CD8-positive, alpha-beta memory T cell (primary cell): ENCODE data around the gene KDM2A. TPM values are rescaled to one million over a fixed set of nuclear protein-coding genes. Genes with fewer than 3 reads are reported as not detected.
A peak's percentile ranks its signal among the peaks of the same experiment; 100 is the strongest.
"Not testable (repeated sequence)": the region's sequence is repeated elsewhere in the genome, so short reads cannot be mapped to it uniquely, and the experiment has no call there.

ENCODE experiments used
- CTCF ChIA-PET: fragments of 350-600 bp; sonication (Branson Sonifier 250); formaldehyde crosslinking; loops from one replicate; lab custom pipeline; 2021; ENCODE audit warnings: antibody characterized with exemption; lab: Charles Lee
- POLR2A ChIA-PET: fragments of 350-600 bp; sonication (Branson Sonifier 250); formaldehyde crosslinking; loops from one replicate; lab custom pipeline; 2021; ENCODE audit warnings: antibody characterized with exemption; lab: Charles Lee
- DNase-seq, 5 donors: peaks; one replicate each; pipeline versions ENCODE4 v3.0.0 to v3.0.0-alpha.2; 2020 to 2022; ENCODE audit warnings: mixed read lengths in 1 of 5
- H3K27ac ChIP-seq: one replicate; pipeline ENCODE4 v1.7.0; 2013; ENCODE audit warnings: low read depth, mild to moderate bottlenecking, low read length, moderate library complexity
- H3K27me3 ChIP-seq: 2 replicates; pipeline ENCODE4 v1.7.0; 2013; ENCODE audit warnings: low read length, mild to moderate bottlenecking; ENCODE audit not compliant: insufficient read depth, poor library complexity, severe bottlenecking
- H3K36me3 ChIP-seq: 2 replicates; pipeline ENCODE4 v1.7.0; 2013; ENCODE audit warnings: mild to moderate bottlenecking, low read length, moderate library complexity; ENCODE audit not compliant: insufficient read depth
- H3K4me1 ChIP-seq: 2 replicates; pipeline ENCODE4 v1.7.0; 2013; ENCODE audit warnings: mild to moderate bottlenecking, low read length, moderate library complexity; ENCODE audit not compliant: insufficient read depth
- H3K4me3 ChIP-seq: 2 replicates; pipeline ENCODE4 v1.7.0; 2013; ENCODE audit warnings: mild to moderate bottlenecking, low read length
- H3K9me3 ChIP-seq: 2 replicates; pipeline ENCODE4 v1.7.0; 2013; ENCODE audit warnings: mild to moderate bottlenecking, low read length
- H3K27ac Mint-ChIP-seq, 8 donors: one replicate each; pipeline ENCODE4 v1.8.0; 2020 to 2021; ENCODE audit warnings: mixed read lengths in 8 of 8, mild to moderate bottlenecking in 6 of 8, inconsistent platforms in 3 of 8, moderate library complexity in 3 of 8
- H3K27me3 Mint-ChIP-seq, 2 donors: one replicate each; pipeline ENCODE4 v1.8.0; 2020 to 2021; ENCODE audit warnings: mixed read lengths in 2 of 2, mild to moderate bottlenecking in 1 of 2, moderate library complexity in 1 of 2
- H3K36me3 Mint-ChIP-seq, 3 donors: one replicate each; pipeline ENCODE4 v1.8.0; 2020 to 2021; ENCODE audit warnings: mixed read lengths in 3 of 3, inconsistent platforms in 1 of 3, mild to moderate bottlenecking in 1 of 3
- H3K4me1 Mint-ChIP-seq, 3 donors: one replicate each; pipeline ENCODE4 v1.8.0; 2020 to 2021; ENCODE audit warnings: mixed read lengths in 3 of 3, inconsistent platforms in 1 of 3, mild to moderate bottlenecking in 1 of 3
- H3K4me3 Mint-ChIP-seq, 7 donors: one replicate each; pipeline ENCODE4 v1.8.0; 2020 to 2021; ENCODE audit warnings: mixed read lengths in 7 of 7, mild to moderate bottlenecking in 6 of 7, moderate library complexity in 4 of 7, inconsistent platforms in 2 of 7
- H3K9me3 Mint-ChIP-seq, 5 donors: one replicate each; pipeline ENCODE4 v1.8.0; 2020 to 2022; ENCODE audit warnings: mixed read lengths in 5 of 5, mild to moderate bottlenecking in 3 of 5, moderate library complexity in 2 of 5, inconsistent platforms in 1 of 5
- polyA plus RNA-seq: library from polyadenylated mRNA; unstranded; fragments of 300-500 nt; fragmentation: Illumina TruSeq; gene quantifications from one replicate; pipeline ENCODE4 v1.2.3, GENCODE V29; 2021
- total RNA-seq, 2 experiments: library from RNA; stranded (reverse); gene quantifications; one replicate each; pipeline ENCODE4 v1.2.3, GENCODE V29; 2021

Gene KDM2A
- total and polyA plus RNA-seq, 3 experiments from 2014 or later, result 20.4 to 107 (median 101) TPM

DNA sequence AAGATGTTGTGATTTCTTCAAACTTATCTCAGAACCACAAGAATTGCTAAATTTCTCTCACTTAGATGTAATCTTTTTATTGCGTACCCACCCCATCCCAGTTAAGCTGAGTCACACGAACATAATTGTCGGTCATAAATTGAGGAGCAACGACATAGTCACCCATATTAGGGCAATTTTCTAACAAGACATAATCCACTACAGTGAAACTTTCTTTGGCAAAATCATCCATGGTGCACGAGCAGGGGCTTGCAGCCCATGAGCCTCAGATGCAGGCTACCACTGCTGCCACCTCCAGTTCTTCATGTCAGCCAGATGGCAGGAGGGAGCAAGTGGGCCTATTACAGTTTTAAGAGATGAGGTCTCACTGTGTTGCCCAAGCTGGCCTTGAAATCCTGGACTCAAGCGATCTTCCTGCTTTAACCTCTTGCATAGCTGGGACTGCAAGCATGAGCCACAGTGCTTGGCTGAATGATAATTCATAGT lies 77.0 kb downstream of the KDM2A start:
- ChIA-PET CTCF (interaction anchor here (1.1 to 1.2 kb wide), 2 partner anchors 44 to 155 kb away, joined by 3 read pairs; no protein-coding TSS in a partner anchor), POLR2A (no interaction called here)
- peaks cover 1 to 15% (median 6%) of the 10 kb centered on the region in 3 donors for H3K4me1 Mint-ChIP-seq

DNA sequence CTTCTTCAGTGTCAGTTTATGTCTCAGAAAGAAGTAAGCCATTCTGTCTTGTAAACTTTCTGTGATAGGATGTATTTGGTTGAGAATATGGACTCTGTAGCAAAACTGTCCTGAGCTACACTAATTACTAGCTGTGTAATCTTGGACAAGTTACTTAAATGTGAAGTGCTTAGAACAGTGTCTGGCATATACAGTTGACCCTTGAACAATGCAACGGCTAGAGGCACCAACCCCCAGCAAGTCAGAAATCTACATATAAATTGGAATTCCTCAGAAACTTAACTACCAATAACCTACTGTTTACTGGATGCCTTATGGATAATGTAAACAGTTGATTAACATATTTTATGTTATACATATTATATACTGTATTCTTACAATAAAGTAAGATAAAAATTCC lies 78.5 kb downstream of the KDM2A start:
- no peak overlapping the region for H3K27ac ChIP-seq
- H3K4me1 ChIP-seq, result no peaks in the 10 kb centered on the region
- Mint-ChIP-seq H3K36me3 (peaks cover 0 to 56% (median 11%) of the 10 kb centered on the region in 3 donors), H3K27ac (peak overlapping the region in 4 of 8 donors; percentile 9 to 63 (median 49)), H3K27me3 (no peaks in the 10 kb centered on the region), H3K9me3 (no peaks in the 10 kb centered on the region), H3K4me1 (peaks cover 1 to 9% (median 6%) of the 10 kb centered on the region in 3 donors), H3K4me3 (no peak overlapping the region)
- no peak overlapping the region for H3K4me3 ChIP-seq
- no peaks in the 10 kb centered on the region for H3K9me3 ChIP-seq
- CTCF ChIA-PET, result interaction anchor here (0.9 kb wide), 1 partner anchor 117 kb away, joined by 3 read pairs; no protein-coding TSS in a partner anchor
- DNase-seq, result no peak
- H3K27me3 ChIP-seq, result no peaks in the 10 kb centered on the region
- H3K36me3 ChIP-seq, result peaks cover 7% of the 10 kb centered on the region
- POLR2A ChIA-PET, result no interaction called here

More for the DNA sequence above, 77.0 kb downstream of the KDM2A start:
- no peaks in the 10 kb centered on the region for H3K27me3 ChIP-seq
- H3K9me3 ChIP-seq, result no peaks in the 10 kb centered on the region
- H3K4me1 ChIP-seq, result no peaks in the 10 kb centered on the region
- no peak overlapping the region for H3K4me3 Mint-ChIP-seq
- no peak for DNase-seq
- peak overlapping the region in 1 of 8 donors; percentile 26 for H3K27ac Mint-ChIP-seq
- H3K27ac ChIP-seq, result no peak overlapping the region
- H3K4me3 ChIP-seq, result no peak overlapping the region
- H3K36me3 ChIP-seq, result peaks cover 7% of the 10 kb centered on the region
- peaks cover 0 to 60% (median 7%) of the 10 kb centered on the region in 3 donors for H3K36me3 Mint-ChIP-seq
- H3K27me3 Mint-ChIP-seq, result peaks cover 0 to 1% of the 10 kb centered on the region in 2 donors
- no peaks in the 10 kb centered on the region for H3K9me3 Mint-ChIP-seq

DNA sequence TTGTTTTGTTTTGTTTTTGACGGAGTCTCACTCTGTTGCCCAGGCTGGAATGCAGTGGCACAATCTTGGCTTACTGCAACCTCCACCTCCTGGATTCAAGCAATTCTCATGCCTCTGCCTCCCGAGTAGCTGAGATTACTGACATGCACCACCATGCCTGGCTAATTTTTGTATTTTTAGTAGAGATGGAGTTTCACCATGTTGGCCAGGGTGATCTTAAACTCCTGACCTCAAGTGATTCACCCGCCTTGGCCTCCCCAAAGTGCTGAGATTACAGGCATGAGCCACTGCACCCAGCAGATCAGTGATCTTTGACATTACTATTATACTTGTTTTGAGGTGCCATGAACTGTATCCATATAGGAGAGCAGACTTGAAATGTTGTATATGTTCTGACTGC lies 79.7 kb downstream of the KDM2A start:
- H3K27me3 ChIP-seq, H3K4me3 Mint-ChIP-seq, H3K27me3 Mint-ChIP-seq, H3K27ac ChIP-seq, H3K4me1 ChIP-seq, H3K4me3 ChIP-seq, H3K27ac Mint-ChIP-seq, H3K9me3 Mint-ChIP-seq, H3K4me1 Mint-ChIP-seq, H3K36me3 ChIP-seq, DNase-seq, CTCF ChIA-PET, H3K9me3 ChIP-seq, POLR2A ChIA-PET: not testable (repeated sequence)
- H3K36me3 Mint-ChIP-seq, result peaks cover 0 to 55% (median 11%) of the 10 kb centered on the region in 3 donors

DNA sequence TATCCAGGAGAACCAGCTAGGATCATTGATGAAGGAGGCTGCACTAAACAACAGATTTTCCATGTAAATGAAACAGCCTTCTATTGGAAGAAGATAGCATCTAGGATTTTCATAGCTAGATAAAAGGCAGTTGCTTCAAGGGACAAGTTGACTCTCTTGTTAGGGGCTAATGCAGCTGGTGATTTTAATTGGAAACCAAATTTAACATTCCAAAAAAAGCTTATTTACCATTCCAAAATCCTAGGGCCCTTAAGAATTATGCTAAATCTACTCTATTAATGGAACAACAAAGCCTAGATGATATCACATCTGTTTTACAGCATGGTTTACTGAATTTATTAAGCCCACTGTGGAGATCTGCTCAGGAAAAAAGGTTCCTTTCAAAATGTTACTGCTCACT lies 80.7 kb downstream of the KDM2A start:
- Histone ChIP-seq H3K27me3 (no peaks in the 10 kb centered on the region), H3K4me1 (no peaks in the 10 kb centered on the region), H3K9me3 (no peaks in the 10 kb centered on the region), H3K27ac (no peak overlapping the region), H3K36me3 (peaks cover 6% of the 10 kb centered on the region), H3K4me3 (no peak overlapping the region)
- H3K27me3 Mint-ChIP-seq, result no peaks in the 10 kb centered on the region
- H3K9me3 Mint-ChIP-seq, result no peaks in the 10 kb centered on the region
- H3K4me3 Mint-ChIP-seq, result no peak overlapping the region
- H3K27ac Mint-ChIP-seq, result peak overlapping the region in 1 of 8 donors; percentile 28
- ChIA-PET CTCF (no interaction called here), POLR2A (no interaction called here)
- H3K4me1 Mint-ChIP-seq, result peaks cover 1 to 9% (median 6%) of the 10 kb centered on the region in 3 donors
- peaks cover 0 to 52% (median 7%) of the 10 kb centered on the region in 3 donors for H3K36me3 Mint-ChIP-seq
- DNase-seq, result no peak

DNA sequence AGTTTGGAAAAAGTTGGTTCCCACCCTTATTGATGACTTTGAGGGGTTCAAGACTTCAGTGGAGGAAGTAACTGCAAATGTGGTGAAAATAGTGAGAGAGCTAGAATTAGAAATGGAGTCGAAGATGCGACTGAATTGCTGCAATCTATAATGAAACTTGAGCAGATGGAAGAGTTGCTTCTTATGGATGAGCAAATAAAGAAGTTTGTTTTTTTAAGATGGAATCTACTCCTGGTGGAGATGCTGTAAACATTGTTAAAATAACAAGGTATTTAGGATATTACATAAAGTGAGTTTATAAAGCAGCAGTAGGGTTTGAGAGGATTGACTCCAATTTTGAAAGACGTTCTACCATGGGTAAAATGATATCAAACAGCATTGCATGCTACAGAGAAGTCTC lies 83.0 kb downstream of the KDM2A start:
- Histone ChIP-seq H3K36me3 (peaks cover 4% of the 10 kb centered on the region), H3K4me3 (no peak overlapping the region), H3K9me3 (no peaks in the 10 kb centered on the region), H3K4me1 (no peaks in the 10 kb centered on the region), H3K27ac (no peak overlapping the region), H3K27me3 (no peaks in the 10 kb centered on the region)
- Mint-ChIP-seq H3K4me3 (no peak overlapping the region), H3K4me1 (peaks cover 0 to 6% (median 1%) of the 10 kb centered on the region in 3 donors), H3K27ac (peak overlapping the region in 1 of 8 donors; percentile 25), H3K27me3 (no peaks in the 10 kb centered on the region), H3K9me3 (no peaks in the 10 kb centered on the region), H3K36me3 (peaks cover 0 to 54% (median 6%) of the 10 kb centered on the region in 3 donors)
- DNase-seq, result no peak
- CTCF ChIA-PET, result interaction anchor here (0.6 to 1.2 kb wide), 2 partner anchors 120 to 277 kb away, joined by 3 read pairs; no protein-coding TSS in a partner anchor
- POLR2A ChIA-PET, result no interaction called here

DNA sequence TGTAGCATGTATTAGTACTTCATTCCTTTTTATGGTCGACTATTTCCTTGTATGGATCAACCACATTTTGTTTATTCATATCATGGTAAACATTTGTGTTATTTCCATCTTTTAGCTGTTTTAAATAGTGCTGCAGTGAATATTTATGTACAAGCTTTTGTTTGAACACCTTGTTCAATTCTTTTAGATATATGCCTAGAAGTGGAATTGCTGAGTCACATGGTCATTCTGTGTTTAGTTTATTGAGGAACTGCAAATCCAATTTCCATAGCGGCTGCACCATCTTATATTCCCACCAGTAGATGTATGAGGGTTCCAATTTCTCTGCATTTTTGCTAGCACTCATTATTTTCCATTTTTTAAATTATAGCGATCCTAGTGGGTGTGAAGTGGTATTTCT lies 85.8 kb downstream of the KDM2A start:
- Histone ChIP-seq H3K27me3 (no peaks in the 10 kb centered on the region), H3K36me3 (peaks cover 12% of the 10 kb centered on the region), H3K9me3 (no peaks in the 10 kb centered on the region), H3K4me3 (no peak overlapping the region), H3K27ac (no peak overlapping the region), H3K4me1 (no peaks in the 10 kb centered on the region)
- H3K27me3 Mint-ChIP-seq, result no peaks in the 10 kb centered on the region
- POLR2A ChIA-PET, result no interaction called here
- no peak for DNase-seq
- peaks cover 0 to 51% (median 10%) of the 10 kb centered on the region in 3 donors for H3K36me3 Mint-ChIP-seq
- no peak overlapping the region for H3K4me3 Mint-ChIP-seq
- H3K4me1 Mint-ChIP-seq, result no peaks in the 10 kb centered on the region
- H3K27ac Mint-ChIP-seq, result no peak overlapping the region
- no peaks in the 10 kb centered on the region for H3K9me3 Mint-ChIP-seq
- CTCF ChIA-PET, result no interaction called here

DNA sequence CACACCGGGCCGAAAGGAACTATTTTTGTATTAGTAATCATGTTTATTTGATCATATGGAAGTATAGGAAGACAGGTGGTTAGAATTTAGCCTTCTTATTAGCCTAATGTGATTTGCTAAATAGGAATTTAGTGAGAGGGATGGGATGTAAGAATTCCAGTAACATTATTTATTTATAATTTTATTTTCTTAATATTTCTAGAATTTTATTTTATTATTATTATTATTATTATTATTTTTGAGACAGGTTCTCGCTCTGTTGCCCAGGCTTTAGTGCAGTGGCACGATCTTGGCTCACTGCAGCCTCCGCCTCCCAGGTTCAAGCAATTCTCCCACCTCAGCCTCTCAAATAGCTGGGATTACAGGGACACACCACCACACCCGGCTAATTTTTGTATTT lies 90.2 kb downstream of the KDM2A start:
- H3K4me1 Mint-ChIP-seq, CTCF ChIA-PET, H3K4me3 Mint-ChIP-seq, POLR2A ChIA-PET, H3K27ac ChIP-seq, H3K4me1 ChIP-seq, H3K27me3 ChIP-seq, H3K4me3 ChIP-seq, DNase-seq, H3K9me3 ChIP-seq, H3K9me3 Mint-ChIP-seq, H3K27me3 Mint-ChIP-seq: not testable (repeated sequence)
- Mint-ChIP-seq H3K36me3 (peaks cover 0 to 61% (median 9%) of the 10 kb centered on the region in 3 donors), H3K27ac (peak overlapping the region in 1 of 8 donors; percentile 35)
- H3K36me3 ChIP-seq, result peaks cover 15% of the 10 kb centered on the region

DNA sequence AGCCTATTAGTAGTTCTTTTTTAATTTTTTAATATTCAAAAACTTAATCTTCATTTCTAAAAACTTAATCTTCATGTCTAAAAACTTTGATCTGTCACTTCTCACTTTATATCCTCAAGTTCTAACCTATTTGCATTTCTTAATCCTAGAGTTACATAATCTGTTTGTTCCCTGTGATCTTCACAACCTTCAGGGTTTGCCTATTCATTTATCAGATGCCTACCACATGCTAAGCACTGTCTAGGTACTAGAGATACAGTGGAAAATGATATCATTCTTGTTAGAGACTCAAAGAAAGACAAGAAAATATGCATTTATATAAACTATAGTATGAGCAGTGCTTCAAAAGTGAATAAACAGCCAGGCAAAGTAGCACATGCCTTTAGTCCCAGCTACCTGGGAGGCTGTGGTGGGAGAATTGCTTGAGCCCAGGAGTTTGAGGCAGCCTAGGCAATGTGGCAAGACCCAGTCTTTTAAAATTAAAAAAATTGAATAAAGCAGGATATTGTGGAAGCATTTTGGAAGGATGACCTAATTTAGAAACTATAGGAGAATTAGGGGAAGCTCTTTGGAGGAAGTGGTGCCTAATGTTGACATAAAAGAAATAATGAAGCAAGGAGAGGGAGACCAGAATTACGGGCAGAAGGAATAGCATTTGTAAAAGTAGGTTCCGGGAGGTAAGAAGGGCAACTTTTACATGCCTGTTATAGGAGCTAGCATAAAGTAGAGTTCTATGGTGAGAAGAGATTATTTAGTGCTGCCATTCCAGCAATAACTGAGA lies 92.8 kb downstream of the KDM2A start:
- Histone ChIP-seq H3K27ac (no peak overlapping the region), H3K4me3 (no peak overlapping the region), H3K36me3 (peaks cover 29% of the 10 kb centered on the region), H3K27me3 (no peaks in the 10 kb centered on the region), H3K4me1 (no peaks in the 10 kb centered on the region), H3K9me3 (no peaks in the 10 kb centered on the region)
- no peak overlapping the region for H3K4me3 Mint-ChIP-seq
- H3K27me3 Mint-ChIP-seq, result no peaks in the 10 kb centered on the region
- ChIA-PET CTCF (no interaction called here), POLR2A (no interaction called here)
- peaks cover 3 to 7% (median 5%) of the 10 kb centered on the region in 3 donors for H3K4me1 Mint-ChIP-seq
- H3K9me3 Mint-ChIP-seq, result no peaks in the 10 kb centered on the region
- peaks cover 0 to 70% (median 17%) of the 10 kb centered on the region in 3 donors for H3K36me3 Mint-ChIP-seq
- DNase-seq, result no peak
- peak overlapping the region in 6 of 8 donors; percentile 4 to 89 (median 24) for H3K27ac Mint-ChIP-seq
